Hepatocyte (in vitro differentiated cells): Measurements from ENCODE around the gene VWA7.

ENCODE experiments used
- EZH2 ChIP-seq: fragments of 200-600 bp; sonication (generic); IDR thresholded peaks from 2 replicates; pipeline ENCODE4 v1.6.1; 2016; ENCODE audit warnings: antibody characterized with exemption, mild to moderate bottlenecking, borderline replicate concordance
- TF ChIP-seq, protein P1 (sequence below): fragments of 200-600 bp; sonication (generic); IDR thresholded peaks from 2 replicates; pipeline ENCODE4 v1.5.1; 2016; ENCODE audit warnings: antibody characterized with exemption, mild to moderate bottlenecking; ENCODE audit not compliant: poor library complexity

DNA sequence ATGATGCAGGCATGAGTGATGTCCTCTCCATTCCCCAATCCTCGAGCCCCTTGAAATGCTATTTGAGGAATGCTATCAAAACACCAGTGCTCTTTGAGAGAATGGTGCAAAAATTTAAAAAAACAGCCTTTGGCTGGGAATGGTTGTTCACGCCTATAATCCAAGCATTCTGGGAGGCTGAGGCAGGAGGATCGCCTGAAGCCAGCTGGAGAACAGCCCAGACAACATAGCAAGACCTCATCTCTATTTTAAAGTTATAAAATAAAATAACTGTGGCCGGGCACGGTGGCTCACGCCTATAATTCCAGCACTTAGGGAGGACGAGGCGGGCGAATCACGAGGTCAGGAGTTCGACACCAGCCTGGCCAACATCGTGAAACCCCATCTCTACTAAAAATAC lies 22.7 kb upstream of the VWA7 start:
- TF ChIP-seq, protein P1, sequence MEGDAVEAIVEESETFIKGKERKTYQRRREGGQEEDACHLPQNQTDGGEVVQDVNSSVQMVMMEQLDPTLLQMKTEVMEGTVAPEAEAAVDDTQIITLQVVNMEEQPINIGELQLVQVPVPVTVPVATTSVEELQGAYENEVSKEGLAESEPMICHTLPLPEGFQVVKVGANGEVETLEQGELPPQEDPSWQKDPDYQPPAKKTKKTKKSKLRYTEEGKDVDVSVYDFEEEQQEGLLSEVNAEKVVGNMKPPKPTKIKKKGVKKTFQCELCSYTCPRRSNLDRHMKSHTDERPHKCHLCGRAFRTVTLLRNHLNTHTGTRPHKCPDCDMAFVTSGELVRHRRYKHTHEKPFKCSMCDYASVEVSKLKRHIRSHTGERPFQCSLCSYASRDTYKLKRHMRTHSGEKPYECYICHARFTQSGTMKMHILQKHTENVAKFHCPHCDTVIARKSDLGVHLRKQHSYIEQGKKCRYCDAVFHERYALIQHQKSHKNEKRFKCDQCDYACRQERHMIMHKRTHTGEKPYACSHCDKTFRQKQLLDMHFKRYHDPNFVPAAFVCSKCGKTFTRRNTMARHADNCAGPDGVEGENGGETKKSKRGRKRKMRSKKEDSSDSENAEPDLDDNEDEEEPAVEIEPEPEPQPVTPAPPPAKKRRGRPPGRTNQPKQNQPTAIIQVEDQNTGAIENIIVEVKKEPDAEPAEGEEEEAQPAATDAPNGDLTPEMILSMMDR = no peak
- no peak for TF ChIP-seq EZH2
